Measurements from ENCODE around the gene XPA. TPM values are rescaled to one million over a fixed set of nuclear protein-coding genes. Genes with fewer than 3 reads are reported as not detected.
A peak's percentile ranks its signal among the peaks of the same experiment; 100 is the strongest.

The XPA gene
- total and polyA plus RNA-seq, 2 of the 13 experiments (the other 11 are each of a cell fraction or from before 2014, with no cell fraction given) = 2.3 to 15.2 TPM

DNA sequence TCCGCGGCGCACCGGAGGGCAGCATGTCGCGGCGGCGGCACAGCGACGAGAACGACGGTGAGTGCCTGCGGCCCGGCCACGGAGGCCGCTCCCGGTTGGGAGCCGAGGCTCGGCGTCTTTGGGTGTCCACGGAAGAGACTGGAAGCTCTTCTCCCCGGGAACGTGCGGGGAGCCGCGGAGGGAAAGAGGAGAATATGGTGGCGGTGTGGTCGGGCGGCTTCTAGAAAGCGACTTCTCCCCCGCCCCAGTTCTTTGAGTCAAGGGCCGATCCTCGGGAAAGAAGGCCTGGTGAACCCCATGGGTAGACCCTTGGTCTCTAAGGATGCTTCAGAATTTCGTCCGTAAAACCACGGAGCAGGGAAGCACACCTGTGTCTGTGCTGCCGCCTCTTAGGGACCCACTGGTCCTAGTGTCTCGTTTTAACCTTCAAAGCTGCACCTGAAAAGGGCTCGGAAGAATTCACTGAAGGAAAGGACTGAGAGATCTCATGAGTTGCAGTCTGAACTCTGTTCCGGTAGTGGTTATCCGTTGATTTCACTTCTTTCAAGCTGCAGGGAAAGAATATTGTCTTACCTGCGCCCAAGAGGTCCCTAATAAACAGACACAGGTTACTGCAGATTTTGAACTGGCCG, 63.2 kb downstream of the XPA start (continued):
- TF ChIP-seq, protein P1, sequence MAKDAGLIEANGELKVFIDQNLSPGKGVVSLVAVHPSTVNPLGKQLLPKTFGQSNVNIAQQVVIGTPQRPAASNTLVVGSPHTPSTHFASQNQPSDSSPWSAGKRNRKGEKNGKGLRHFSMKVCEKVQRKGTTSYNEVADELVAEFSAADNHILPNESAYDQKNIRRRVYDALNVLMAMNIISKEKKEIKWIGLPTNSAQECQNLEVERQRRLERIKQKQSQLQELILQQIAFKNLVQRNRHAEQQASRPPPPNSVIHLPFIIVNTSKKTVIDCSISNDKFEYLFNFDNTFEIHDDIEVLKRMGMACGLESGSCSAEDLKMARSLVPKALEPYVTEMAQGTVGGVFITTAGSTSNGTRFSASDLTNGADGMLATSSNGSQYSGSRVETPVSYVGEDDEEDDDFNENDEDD (CRISPR knock-in tag; IDR thresholded peaks at IDR 0.05; ENCODE audit: borderline replicate concordance) = no peak
- TF ChIP-seq ZBTB42 (CRISPR knock-in tag; IDR thresholded peaks at IDR 0.05) = no peak
- no peak for TF ChIP-seq BATF2 (CRISPR knock-in tag; IDR thresholded peaks at IDR 0.05)
- no peak for TF ChIP-seq ZBTB8A (CRISPR knock-in tag; IDR thresholded peaks at IDR 0.05; ENCODE audit: borderline replicate concordance, low read depth)
- TF ChIP-seq GLI4 (CRISPR knock-in tag; IDR thresholded peaks at IDR 0.05; ENCODE audit: borderline replicate concordance) = no peak
- TF ChIP-seq NFE2L1 (CRISPR knock-in tag; IDR thresholded peaks at IDR 0.05; ENCODE audit: borderline replicate concordance) = no peak
- no peak for TF ChIP-seq DNMT3B (CRISPR knock-in tag; conservative IDR thresholded peaks at IDR 0.05)
- TF ChIP-seq NFRKB (IDR thresholded peaks at IDR 0.05) = no peak
- TF ChIP-seq, protein P2, sequence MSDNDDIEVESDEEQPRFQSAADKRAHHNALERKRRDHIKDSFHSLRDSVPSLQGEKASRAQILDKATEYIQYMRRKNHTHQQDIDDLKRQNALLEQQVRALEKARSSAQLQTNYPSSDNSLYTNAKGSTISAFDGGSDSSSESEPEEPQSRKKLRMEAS (IDR thresholded peaks at IDR 0.05) = peak; percentile 39; the same call in 1 of the 2 replicates
- no peak for TF ChIP-seq PHF5A (CRISPR knock-in tag; IDR thresholded peaks at IDR 0.05; ENCODE audit: low read depth, unreplicated experiment)
- TF ChIP-seq YEATS2 (CRISPR knock-in tag; IDR thresholded peaks at IDR 0.05; ENCODE audit: borderline replicate concordance) = no peak
- no peak for TF ChIP-seq ELF3 (CRISPR knock-in tag; IDR thresholded peaks at IDR 0.05)
- peak; percentile 11; the same call in 1 of the 2 replicates for TF ChIP-seq TAF1 (CRISPR knock-in tag; IDR thresholded peaks at IDR 0.05)
- TF ChIP-seq ZNF24 (IDR thresholded peaks at IDR 0.05) = no peak
- TF ChIP-seq ZNF30 (CRISPR knock-in tag; IDR thresholded peaks at IDR 0.05) = no peak
- no peak for TF ChIP-seq ARHGAP35 (CRISPR knock-in tag; IDR thresholded peaks at IDR 0.05; ENCODE audit: borderline replicate concordance)
- TF ChIP-seq, protein P3, sequence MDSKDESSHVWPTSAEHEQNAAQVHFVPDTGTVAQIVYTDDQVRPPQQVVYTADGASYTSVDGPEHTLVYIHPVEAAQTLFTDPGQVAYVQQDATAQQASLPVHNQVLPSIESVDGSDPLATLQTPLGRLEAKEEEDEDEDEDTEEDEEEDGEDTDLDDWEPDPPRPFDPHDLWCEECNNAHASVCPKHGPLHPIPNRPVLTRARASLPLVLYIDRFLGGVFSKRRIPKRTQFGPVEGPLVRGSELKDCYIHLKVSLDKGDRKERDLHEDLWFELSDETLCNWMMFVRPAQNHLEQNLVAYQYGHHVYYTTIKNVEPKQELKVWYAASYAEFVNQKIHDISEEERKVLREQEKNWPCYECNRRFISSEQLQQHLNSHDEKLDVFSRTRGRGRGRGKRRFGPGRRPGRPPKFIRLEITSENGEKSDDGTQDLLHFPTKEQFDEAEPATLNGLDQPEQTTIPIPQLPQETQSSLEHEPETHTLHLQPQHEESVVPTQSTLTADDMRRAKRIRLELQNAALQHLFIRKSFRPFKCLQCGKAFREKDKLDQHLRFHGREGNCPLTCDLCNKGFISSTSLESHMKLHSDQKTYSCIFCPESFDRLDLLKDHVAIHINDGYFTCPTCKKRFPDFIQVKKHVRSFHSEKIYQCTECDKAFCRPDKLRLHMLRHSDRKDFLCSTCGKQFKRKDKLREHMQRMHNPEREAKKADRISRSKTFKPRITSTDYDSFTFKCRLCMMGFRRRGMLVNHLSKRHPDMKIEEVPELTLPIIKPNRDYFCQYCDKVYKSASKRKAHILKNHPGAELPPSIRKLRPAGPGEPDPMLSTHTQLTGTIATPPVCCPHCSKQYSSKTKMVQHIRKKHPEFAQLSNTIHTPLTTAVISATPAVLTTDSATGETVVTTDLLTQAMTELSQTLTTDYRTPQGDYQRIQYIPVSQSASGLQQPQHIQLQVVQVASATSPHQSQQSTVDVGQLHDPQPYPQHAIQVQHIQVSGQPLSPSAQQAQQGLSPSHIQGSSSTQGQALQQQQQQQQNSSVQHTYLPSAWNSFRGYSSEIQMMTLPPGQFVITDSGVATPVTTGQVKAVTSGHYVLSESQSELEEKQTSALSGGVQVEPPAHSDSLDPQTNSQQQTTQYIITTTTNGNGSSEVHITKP (CRISPR knock-in tag; IDR thresholded peaks at IDR 0.05; ENCODE audit: low read depth) = no peak
- TF ChIP-seq MIXL1 (CRISPR knock-in tag; IDR thresholded peaks at IDR 0.05) = no peak
- peak; percentile 35; the same call in 1 of the 2 replicates for TF ChIP-seq ZNF414 (CRISPR knock-in tag; IDR thresholded peaks at IDR 0.05)
- peak; percentile 33; the same call in 1 of the 2 replicates for TF ChIP-seq ZNF33B (CRISPR knock-in tag; IDR thresholded peaks at IDR 0.05)
- no peak for TF ChIP-seq ZNF775 (CRISPR knock-in tag; IDR thresholded peaks at IDR 0.05; ENCODE audit: borderline replicate concordance)
- TF ChIP-seq ZFP37 (CRISPR knock-in tag; IDR thresholded peaks at IDR 0.05; ENCODE audit: borderline replicate concordance) = no peak
- no peak for TF ChIP-seq NBN (conservative IDR thresholded peaks at IDR 0.05)
- TF ChIP-seq IRF1 (CRISPR knock-in tag; IDR thresholded peaks at IDR 0.05; ENCODE audit: low read depth) = no peak
- 0 out of 2 replicates have a peak, but pooled peaks have one; percentile 2 for TF ChIP-seq ZMAT3 (CRISPR knock-in tag; conservative IDR thresholded peaks at IDR 0.05)

All from HepG2 (cell line).